ENCODE data around the gene CCDC8. TPM values are rescaled to one million over a fixed set of nuclear protein-coding genes. Genes with fewer than 3 reads are reported as not detected.
A peak's percentile ranks its signal among the peaks of the same experiment; 100 is the strongest.
"Not testable (repeated sequence)": the region's sequence is repeated elsewhere in the genome, so short reads cannot be mapped to it uniquely, and the experiment has no call there.

The CCDC8 gene
- total RNA-seq, 2 experiments from 2014 or later = not detected

DNA sequence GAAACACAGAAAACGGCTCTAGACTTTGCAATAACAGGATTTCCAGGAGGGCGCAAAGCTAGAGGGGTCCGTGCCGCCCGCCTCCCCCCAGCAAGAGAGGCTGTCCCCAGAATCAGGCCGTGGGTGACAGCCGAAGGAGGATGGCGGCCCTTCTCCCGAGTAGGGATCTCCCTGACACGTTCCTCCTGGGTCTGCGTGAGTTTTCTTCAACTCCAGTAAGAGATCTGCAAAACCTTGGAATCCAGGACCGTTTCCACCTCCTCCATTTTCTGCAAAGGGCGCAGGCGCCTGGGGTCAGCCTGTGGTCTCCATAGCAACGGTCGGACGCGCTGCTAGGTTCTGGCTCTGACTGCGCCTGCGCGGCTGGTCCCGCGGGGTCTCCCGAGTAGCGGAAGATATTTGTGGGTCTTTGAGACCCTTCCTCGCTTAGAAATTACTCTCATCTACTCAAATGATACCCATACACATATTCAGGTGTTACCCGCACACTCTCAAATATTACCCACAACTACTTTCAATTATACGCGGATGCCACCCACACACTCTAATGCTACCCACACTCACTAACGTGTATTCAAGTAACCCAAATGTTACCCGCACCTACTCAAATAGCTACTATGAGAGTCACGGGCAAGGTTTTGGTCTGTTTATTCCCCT, 13.3 kb upstream of the CCDC8 start:
- TF ChIP-seq, protein P1, sequence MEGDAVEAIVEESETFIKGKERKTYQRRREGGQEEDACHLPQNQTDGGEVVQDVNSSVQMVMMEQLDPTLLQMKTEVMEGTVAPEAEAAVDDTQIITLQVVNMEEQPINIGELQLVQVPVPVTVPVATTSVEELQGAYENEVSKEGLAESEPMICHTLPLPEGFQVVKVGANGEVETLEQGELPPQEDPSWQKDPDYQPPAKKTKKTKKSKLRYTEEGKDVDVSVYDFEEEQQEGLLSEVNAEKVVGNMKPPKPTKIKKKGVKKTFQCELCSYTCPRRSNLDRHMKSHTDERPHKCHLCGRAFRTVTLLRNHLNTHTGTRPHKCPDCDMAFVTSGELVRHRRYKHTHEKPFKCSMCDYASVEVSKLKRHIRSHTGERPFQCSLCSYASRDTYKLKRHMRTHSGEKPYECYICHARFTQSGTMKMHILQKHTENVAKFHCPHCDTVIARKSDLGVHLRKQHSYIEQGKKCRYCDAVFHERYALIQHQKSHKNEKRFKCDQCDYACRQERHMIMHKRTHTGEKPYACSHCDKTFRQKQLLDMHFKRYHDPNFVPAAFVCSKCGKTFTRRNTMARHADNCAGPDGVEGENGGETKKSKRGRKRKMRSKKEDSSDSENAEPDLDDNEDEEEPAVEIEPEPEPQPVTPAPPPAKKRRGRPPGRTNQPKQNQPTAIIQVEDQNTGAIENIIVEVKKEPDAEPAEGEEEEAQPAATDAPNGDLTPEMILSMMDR (IDR thresholded peaks at IDR 0.05) = no peak
- Mint-ChIP-seq H3K9me3 (no peaks in the 10 kb centered on the region), H3K4me1 (ENCODE audit: low read depth) (peaks cover 32% of the 10 kb centered on the region), H3K36me3 (ENCODE audit: low read depth) (no peaks in the 10 kb centered on the region), H3K27me3 (peaks cover 70% of the 10 kb centered on the region), H3K27ac (no peak overlapping the region), H3K4me3 (peak overlapping the region; percentile 56)
- ATAC-seq = peak; percentile 69
- ChIA-PET CTCF (interaction anchor here (1.1 kb wide), 1 partner anchor 61 kb away, joined by 3 read pairs; no protein-coding TSS in a partner anchor), POLR2A (interaction anchor here (1.0 kb wide), 1 partner anchor 174 kb away, joined by 4 read pairs; the partner anchor contains the start of gene CALM3)
- peak; percentile 68 for DNase-seq
- intact Hi-C loops (cut with micrococcal nuclease) = no loop called here

DNA sequence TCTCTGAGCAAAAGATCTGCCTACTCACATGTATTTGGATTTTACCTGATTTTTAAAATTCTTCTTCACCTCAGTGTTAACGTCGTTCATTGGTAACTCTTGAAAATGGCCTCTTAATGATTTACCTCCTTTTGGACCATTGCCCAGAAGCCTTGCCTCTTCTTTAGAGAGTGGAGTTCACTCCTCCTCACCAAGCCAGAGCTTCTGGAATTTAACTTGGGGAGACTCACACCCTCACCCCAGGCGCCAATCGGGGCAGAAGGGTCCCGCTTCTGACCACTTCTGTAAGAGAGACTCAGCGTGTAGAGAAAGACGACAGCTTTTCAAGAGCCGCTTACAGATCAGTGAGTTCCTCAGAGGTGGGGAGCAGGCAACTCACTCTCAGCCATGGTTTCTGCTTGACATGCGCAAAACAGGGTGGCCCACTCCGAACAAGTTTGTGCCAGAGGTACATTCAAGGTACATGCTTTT, 12.7 kb upstream of the CCDC8 start:
- ChIA-PET POLR2A (no interaction called here), CTCF (interaction anchor here (1.1 kb wide), 1 partner anchor 61 kb away, joined by 3 read pairs; no protein-coding TSS in a partner anchor)
- Mint-ChIP-seq H3K4me3 (peak overlapping the region; percentile 56), H3K27me3 (peaks cover 66% of the 10 kb centered on the region), H3K27ac (no peak overlapping the region), H3K9me3 (no peaks in the 10 kb centered on the region), H3K36me3 (ENCODE audit: low read depth) (no peaks in the 10 kb centered on the region), H3K4me1 (ENCODE audit: low read depth) (peaks cover 32% of the 10 kb centered on the region)
- intact Hi-C loops (cut with micrococcal nuclease) = no loop called here
- DNase-seq (no peak), ATAC-seq (no peak)
- TF ChIP-seq, protein P1 (IDR thresholded peaks at IDR 0.05) = no peak

DNA sequence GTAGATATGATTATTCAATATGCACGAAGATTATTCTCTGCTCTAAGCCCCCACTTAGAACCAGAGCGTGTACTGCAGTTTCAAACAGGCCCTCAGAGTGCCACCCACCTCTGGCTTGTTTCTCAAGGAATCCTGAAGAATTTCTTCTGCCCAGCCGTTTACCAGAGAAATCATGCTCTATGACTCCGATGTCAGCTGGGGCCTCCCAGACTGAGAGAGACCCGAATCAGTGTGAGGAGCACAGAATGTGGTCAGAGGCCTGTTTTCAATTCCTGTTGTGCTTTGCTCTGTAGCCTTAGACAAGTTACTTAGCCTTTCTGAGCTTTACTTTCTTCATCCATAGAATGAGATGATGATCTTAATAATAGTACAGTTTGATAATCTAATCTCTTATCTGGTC, 9.8 kb upstream of the CCDC8 start:
- DNase-seq (no peak), ATAC-seq (no peak)
- TF ChIP-seq, protein P1 (IDR thresholded peaks at IDR 0.05) = no peak
- intact Hi-C loops (cut with micrococcal nuclease) = no loop called here
- Mint-ChIP-seq H3K36me3 (ENCODE audit: low read depth) (no peaks in the 10 kb centered on the region), H3K4me1 (ENCODE audit: low read depth) (peaks cover 22% of the 10 kb centered on the region), H3K27me3 (peaks cover 46% of the 10 kb centered on the region), H3K4me3 (no peak overlapping the region), H3K9me3 (no peaks in the 10 kb centered on the region), H3K27ac (no peak overlapping the region)
- POLR2A ChIA-PET = interaction anchor here (0.6 kb wide), 1 partner anchor 415 kb away, joined by 3 read pairs; no protein-coding TSS in a partner anchor
- CTCF ChIA-PET = no interaction called here

DNA sequence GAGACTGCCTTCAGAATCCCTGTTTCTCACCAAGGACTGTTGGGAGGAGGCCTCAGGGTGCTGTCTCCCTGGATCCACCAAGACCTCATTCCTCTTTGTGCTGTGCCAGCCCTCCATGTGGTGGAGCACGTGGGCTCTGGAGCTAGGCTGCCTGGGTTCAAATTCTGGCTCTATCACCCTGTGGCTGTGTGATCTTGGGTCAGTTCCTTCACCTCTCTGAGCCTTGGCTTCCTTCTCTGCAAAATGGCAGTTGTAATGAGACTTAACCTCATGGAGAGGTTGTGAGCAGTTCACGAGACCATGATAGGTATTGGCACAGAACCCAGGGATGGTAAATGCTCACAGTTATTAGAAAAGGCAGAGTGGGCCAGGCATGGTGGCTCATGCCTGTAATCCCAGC, 9.0 kb upstream of the CCDC8 start:
- ATAC-seq = no peak
- Mint-ChIP-seq H3K36me3 (ENCODE audit: low read depth) (no peaks in the 10 kb centered on the region), H3K27ac (no peak overlapping the region), H3K9me3 (no peaks in the 10 kb centered on the region), H3K4me1 (ENCODE audit: low read depth) (peaks cover 16% of the 10 kb centered on the region), H3K4me3 (no peak overlapping the region), H3K27me3 (peaks cover 37% of the 10 kb centered on the region)
- ChIA-PET CTCF (no interaction called here), POLR2A (no interaction called here)
- intact Hi-C loops (cut with micrococcal nuclease) = no loop called here
- DNase-seq = no peak
- TF ChIP-seq, protein P1 (IDR thresholded peaks at IDR 0.05) = no peak

DNA sequence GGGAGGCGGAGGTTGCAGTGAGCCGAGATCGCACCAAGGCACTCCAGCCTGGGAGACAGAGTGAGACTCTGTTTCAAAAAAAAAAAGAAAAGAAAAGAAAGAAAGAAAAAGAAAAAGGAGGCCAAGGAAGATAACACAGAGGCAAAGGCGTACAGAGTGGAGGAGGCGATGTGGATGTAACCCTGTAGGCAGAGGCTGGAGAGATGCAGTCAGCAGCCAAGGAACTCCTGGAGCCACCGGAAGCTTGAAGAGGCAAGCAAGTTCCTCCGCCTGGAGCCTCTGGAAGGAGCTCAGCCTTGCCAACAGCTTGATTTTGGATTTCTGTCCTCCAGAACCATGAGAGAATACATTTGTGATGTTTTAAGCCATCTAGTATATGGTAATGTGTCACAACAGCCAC, 6.7 kb upstream of the CCDC8 start:
- POLR2A ChIA-PET = no interaction called here
- ATAC-seq (no peak), DNase-seq (no peak)
- TF ChIP-seq, protein P1 (IDR thresholded peaks at IDR 0.05) = no peak
- Mint-ChIP-seq H3K9me3 (no peaks in the 10 kb centered on the region), H3K4me1 (ENCODE audit: low read depth) (peaks cover 3% of the 10 kb centered on the region), H3K27me3 (peaks cover 35% of the 10 kb centered on the region), H3K27ac (no peak overlapping the region), H3K4me3 (no peak overlapping the region), H3K36me3 (ENCODE audit: low read depth) (no peaks in the 10 kb centered on the region)
- intact Hi-C loops (cut with micrococcal nuclease) = no loop called here
- CTCF ChIA-PET = interaction anchor here (1.4 kb wide), 1 partner anchor 12 kb away, joined by 3 read pairs; no protein-coding TSS in a partner anchor

DNA sequence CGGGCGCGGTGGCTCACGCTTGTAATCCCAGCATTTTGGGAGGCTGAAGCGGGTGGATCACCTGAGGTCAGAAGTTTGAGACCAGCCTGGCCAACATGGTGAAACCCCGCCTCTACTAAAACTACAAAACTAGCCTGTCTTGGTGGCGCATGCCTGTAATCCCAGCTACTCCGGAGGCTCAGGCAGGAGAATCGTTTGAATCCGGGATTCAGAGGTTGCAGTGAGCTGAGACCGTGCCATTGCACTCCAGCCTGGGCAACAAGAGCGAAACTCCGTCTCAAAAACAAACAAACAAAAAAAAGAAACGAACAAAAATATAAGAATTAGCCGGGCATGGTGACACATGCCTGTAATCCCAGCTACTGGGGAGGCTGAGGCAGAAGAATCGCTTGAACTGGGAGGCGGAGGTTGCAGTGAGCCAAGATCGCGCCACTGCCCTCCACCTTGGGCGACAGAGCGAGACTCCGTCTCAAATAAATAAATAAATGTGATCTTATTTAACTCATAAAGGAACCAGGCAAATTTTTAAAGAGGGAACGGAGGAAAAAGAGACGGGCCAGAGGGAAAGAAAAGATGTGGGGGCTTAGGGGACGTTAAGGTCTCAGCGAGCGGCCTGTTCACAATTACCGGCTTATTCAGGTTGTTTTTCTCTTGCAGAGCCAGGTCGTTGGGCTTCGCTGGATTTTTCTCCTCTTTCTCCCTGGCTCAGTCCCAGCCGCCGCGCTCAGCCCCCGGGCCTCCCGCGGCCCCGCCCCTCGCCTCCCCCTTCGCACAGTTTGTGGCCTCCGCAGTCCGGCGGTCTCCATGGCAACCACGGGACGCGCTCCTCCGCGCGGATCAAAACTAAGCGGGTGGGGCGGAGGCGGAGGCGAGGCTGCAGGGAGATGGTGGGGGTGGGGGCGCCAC, 2.7 kb upstream of the CCDC8 start:
- CTCF ChIA-PET = interaction anchor here (1.0 to 1.6 kb wide), 2 partner anchors 14 to 73 kb away, joined by 3 to 5 read pairs; no protein-coding TSS in a partner anchor
- H3K27me3 Mint-ChIP-seq = peaks cover 48% of the 10 kb centered on the region
- ATAC-seq (peak; percentile 34), DNase-seq (peak; percentile 59)
- H3K36me3 Mint-ChIP-seq (ENCODE audit: low read depth); H3K4me3 Mint-ChIP-seq; intact Hi-C loops (cut with micrococcal nuclease); H3K27ac Mint-ChIP-seq; H3K4me1 Mint-ChIP-seq (ENCODE audit: low read depth); H3K9me3 Mint-ChIP-seq; POLR2A ChIA-PET: not testable (repeated sequence)

DNA sequence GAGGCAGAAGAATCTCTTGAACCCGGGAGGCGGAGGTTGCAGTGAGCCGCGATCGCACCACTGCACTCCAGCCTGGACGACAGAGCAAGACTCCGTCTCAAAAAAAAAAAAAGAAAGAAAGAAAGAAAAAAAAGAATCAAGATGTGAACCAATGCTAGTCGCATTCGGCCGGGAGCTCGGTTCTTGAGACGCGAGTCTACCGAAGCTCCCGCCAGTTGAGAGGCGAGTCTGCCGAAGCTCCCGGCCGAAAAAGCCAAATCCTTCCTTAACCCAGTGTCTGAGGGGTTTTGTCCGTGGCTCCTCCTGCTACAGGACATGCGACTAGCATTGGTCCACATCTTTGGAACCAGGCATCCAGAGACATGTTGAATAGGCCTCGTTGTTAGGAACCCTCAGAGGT, 1.5 kb upstream of the CCDC8 start:
- H3K36me3 Mint-ChIP-seq (ENCODE audit: low read depth); H3K4me3 Mint-ChIP-seq; H3K4me1 Mint-ChIP-seq (ENCODE audit: low read depth); H3K27ac Mint-ChIP-seq; H3K9me3 Mint-ChIP-seq; DNase-seq; ATAC-seq; intact Hi-C loops (cut with micrococcal nuclease): not testable (repeated sequence)
- ChIA-PET CTCF (interaction anchor here (1.0 to 1.6 kb wide), 2 partner anchors 13 to 74 kb away, joined by 3 to 5 read pairs; no protein-coding TSS in a partner anchor), POLR2A (interaction anchor here (0.7 kb wide), 1 partner anchor 261 kb away, joined by 3 read pairs; no protein-coding TSS in a partner anchor)
- H3K27me3 Mint-ChIP-seq = peaks cover 53% of the 10 kb centered on the region

Data from activated CD8-positive, alpha-beta T cell treated with anti-CD3 and anti-CD28 coated beads for 36 hours (primary cell).